Midbrain (tissue), 1 donor: ENCODE data around the gene RABEPK.
"Not testable (repeated sequence)": the region's sequence is repeated elsewhere in the genome, so short reads cannot be mapped to it uniquely, and the experiment has no call there.

Experiments
- DNase-seq: peaks from one replicate; lab custom pipeline; 2025; lab: John Stamatoyannopoulos, UW

Gene RABEPK

DNA sequence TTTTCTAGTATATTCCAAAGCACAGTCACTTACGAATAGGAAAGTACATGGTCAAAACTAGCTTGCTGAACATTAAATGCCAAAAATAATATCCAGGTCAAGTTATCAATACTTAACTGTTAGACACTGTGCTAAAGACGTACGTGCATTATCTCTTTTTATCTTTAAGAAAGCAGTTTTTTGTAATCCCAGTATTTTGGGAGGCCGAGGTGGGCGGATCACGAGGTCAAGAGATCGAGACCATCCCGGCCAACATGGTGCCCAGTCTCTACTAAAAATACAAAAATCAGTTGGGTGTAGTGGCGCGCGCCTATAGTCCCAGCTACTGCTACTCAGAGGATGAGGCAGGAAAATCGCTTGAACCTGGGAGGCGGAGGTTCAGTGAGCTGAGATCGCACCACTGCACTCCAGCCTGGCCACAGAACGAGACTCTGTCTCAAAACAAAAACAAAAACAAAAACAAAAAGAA, 43.5 kb downstream of the RABEPK start:
- DNase-seq = no peak

DNA sequence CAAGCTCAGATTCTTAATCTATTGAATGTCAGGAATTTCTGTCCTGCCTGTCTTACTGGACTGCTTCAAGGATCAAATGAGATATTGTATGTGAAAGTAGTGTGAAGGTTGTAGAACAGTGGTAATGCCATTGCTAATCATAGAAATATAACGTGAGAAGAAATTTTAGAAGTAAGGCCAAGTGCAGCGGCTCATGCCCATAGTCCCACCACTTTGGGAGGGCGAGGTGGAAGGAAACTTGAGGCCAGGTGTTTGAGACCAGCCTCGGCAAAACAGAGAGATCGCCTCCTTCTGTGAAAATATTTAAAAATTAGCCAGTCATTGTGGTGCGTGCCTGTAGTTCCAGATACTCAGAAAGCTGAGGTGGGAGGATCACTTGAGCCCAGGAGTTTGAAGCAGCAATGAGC, 45.9 kb downstream of the RABEPK start:
- no peak for DNase-seq

DNA sequence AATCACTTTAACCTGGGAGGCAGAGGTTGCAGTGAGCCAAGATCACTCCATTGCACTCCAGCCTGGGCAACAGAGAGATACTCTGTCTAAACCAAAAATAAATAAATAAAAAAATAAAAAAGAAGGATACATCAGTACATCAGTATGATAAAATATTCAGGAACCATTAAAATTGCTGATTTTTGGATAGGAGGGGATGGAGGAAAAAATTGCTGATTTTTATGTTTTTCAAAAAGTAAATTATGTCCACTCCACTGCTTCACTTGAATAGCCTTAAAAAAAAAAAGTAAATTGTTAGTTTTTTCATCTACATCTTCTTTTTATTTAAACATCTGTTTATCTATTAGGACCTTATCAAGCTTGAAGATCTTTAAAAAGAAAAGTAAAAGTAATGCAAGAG, 53.9 kb downstream of the RABEPK start:
- no peak for DNase-seq

DNA sequence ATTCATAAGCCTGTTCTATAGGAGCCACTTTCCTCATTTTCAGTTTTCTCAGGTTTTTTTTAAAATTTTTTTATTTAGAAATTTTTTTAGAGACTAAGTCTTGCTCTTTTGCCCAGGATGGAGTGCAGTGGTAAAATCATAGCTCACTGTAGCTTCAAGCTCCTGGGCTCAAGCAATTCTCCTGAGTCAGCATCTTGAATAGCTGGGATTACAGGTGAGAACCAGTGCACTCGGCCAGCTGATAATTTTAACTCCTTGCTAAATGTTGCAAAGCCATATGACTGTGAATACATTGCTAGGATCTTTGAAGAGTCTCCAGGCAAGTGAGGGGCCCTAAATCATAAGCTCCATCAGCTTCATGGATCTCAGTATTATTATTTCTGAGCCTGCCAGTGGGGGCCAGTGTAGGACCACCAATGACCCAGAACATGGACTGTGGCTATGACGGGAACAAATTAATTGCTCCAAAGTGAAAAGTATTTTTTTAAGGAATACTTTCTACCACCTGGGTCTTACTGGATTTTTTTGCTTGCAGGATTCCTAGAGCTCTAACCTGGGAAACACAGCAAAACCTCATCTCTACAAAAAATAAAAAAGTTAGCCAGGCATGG, 55.5 kb downstream of the RABEPK start:
- no peak for DNase-seq

DNA sequence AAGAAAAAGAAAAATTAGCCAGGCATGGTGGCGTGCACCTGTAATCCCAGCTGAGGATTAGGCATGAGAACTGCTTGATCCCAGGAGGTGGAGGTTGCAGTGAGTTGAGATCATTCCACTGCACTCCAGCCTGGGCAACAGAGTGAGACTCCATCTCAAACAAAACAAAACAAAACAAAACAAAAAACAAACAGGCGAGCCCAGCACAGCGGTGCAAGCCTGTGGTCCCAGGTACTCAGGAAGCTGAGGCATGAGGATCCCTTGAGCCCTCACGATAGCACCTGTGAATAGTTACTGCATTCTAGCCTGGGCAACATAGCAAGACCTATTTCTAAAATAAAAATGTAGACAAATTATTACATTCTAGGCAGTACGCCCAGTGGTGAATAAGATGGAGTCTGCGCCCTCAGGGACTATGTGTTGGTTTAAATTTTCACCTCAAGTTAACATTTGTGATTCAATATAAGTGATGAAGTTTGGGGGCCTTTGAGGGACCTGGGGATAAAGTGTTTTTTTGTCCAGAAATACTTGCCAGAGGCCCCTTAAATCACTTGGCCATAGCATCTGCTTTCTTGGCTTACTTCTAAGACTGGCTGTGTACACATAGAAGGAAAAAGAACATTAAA, 57.9 kb downstream of the RABEPK start:
- DNase-seq = no peak

DNA sequence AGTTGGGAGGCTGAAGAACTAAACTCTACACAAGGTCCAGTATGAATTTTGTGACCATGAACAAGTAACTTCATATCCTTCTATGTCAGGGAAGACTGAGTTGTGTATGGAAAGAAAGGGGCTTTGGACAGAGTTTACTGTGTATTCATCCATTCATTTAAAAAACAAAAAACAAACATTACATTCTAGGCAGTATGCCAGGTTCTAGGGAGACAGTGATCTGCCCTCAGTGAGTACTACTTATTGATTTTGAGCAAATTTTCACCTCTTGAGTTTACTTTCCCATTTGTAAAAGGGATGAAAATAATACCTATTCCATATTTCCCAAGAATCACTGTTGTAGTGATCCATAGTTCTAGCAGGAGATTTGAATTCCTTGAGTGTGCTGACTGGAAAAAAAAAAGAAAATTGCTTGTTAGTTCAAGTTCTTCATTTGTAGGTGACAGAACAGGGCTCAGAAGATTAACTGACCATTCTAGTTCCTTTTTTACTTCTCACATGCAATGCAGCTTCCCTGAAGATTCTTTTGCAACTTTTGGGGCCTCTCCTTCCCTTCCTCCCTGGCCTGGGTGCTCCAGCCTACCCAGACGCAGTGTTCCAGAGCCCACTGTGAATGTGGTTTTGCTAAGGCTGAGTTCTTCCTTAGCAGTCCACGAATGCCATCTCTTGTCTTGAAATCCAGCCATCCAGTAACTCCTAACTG, 58.6 kb downstream of the RABEPK start:
- peak; percentile 30 for DNase-seq

DNA sequence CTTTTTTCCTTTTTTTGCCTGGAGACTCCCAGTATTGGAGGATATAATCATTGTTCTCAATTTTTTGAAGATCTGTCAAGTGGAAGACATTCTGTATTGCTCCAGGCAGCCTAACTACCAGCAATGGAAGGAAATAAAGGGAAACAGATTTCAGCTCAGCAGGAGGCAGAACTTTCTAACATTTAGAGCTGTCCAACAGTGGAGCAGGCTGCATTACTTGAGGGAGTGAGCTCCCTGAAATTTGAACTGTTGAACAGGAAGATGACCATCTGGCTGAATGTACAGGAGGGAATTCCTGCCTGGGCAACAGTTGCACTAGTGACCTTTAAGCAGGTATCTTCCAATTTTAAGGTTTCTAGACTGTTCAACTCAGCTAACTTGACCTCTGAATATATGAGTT, 60.2 kb downstream of the RABEPK start:
- no peak for DNase-seq

DNA sequence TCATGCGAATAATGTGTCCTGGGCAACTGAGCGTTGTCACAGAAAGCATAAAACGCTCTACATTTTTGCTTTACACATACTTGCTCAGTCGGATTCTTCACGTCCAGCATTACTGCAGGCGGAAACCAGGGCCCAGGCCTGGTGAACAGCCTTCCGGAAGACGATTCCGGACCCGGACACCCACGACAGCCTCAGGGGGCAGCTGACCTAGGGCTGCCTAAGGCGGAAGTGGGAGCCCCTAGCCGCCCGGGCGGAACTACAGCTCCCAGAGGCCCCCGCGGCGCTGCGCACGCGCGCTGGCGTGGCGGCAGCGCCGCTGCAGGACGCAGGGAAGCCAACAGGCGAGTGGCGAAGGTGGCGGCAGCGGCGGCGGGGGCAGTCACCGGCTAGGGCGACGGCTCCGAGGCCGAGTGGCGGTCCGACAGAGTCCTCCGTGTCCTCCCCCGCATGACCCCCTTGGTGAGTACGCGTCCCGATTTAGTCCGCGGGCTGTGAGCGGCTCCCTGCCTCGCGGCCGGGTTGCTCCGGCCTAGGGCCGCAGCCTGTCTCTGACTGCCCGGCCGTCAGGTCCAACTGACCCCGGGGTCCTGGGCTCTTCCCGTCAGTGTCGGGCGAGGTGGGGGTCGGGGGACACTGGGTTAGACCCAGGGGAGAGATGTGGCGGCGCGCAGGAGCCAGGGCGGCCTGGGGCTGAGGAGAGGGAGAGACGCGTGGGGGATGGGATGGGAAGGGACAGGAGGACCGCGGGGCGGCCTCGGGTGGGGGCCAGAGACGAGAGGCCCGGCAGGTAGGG, 61.4 kb downstream of the RABEPK start, which contains the start of gene GAPVD1:
Gene GAPVD1 (plus strand): TSS at position 326 of the 793 bp plus-strand sequence. CDS start 37,096 bp downstream, outside the sequence.
- peak; percentile 90 for DNase-seq

DNA sequence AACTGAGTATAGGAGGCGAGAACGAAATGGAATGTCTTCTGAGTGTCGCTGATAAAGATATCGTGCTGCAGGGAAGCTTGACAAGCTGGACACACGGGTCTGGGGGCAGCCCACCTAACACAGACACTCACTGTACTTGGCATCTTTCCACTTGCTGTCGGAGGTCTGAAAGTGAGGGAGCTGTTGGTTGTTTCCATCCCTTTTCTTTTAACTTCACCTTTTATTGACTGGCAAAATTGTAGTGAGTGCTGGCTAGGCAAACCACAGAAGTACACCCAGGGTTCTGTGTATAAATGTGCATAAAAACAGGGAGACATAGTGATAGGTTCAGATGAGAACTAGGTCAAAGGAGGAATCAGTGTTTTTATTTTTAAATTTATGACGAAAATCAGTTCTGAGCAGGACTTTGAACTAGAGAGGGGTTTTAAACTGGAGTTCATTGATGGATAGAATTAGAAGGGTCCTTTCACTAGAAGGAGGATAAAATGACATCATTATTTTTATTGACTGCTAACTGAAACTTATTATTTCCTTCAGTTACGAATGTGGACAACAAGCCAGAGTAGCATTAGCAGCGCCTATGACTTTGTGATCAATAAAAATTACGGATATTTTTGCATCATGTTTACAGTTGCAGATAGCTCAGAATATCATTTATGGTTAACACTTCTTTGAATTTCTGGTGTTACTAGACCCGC, 62.1 kb downstream of the RABEPK start:
- no peak for DNase-seq

DNA sequence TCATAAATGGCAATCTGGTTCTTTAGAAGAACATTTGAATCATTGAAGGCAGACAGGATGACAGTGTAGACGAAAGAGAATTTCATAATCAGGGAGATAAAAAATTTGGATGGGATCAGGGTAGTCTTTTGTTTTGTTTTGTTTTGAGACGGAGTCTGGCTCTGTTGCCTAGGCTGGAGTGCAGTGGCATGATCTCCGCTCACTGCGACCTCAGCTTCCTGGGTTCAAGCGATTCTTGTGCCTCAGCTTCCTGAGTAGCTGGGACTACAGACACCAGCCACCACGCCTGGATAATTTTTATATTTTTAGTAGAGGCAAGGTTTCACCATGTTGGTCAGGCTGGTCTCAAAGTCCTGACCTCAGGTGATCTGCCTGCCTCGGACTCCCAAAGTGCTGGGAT, 63.7 kb downstream of the RABEPK start:
- DNase-seq = not testable (repeated sequence)

DNA sequence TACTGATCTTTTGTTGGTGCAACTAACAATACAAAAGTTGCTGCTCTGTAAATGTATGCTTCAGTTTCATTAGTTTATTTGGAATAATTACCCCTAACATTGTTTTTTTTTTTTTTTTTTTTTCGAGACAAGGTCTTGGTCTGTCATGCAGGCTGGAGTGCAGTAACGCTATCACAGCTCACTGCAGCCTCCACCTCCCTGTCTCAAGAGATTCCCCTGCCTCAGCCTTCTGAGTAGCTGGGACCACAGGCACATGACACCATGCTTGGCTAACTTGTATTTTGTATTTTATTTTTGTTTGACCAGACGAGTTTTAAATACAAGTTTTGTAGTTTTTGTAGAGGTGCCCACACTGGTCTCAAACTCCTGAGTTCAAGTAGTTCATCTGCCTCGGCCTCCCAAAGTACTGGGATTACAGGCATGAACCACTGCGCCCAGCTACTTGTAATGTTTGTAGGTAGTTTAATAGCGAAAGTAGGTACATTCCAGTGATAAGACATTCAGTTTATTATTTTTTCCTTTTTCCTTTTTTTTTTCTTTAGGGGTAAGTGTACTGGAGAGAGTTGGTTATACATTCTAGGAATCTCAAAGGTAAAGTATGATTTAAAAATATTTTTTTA, 68.2 kb downstream of the RABEPK start:
- DNase-seq = no peak

DNA sequence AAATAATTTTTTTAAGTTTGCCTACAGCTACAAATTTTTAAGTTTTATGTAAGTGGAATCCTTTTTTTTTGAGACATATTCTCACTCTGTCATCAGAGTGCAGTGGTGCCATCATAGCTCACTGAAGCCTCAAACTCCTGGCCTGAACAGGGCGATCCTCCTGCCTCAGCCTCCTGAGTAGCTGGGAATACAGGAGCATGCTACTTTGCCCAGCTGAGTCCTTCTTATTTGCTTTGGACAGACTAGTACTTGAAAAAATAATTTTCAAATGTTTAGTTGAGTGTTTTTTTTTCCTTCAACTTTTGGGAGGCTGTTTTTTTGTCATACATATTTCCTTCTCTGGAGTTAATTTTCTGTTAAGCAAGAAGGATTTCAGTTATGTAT, 68.7 kb downstream of the RABEPK start:
- no peak for DNase-seq

DNA sequence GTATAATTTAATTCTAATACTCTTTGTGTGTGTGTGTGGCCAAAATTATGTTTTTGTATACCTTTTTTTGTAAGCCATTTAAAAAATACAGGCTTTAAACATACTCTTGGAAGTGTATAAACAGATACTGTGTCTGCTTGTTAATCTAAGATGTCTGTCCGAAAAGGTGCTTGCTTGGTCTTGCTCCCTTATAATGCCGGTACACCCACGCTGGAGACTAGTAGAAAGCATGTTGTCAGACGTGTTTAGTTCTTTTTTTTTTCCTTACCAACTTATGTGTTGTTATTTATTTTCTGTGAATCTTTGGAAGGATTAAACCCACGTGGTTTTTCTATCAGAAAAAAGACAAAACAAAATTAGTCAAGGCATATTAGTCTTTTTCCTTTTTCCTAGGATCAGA, 70.7 kb downstream of the RABEPK start:
- DNase-seq = no peak

DNA sequence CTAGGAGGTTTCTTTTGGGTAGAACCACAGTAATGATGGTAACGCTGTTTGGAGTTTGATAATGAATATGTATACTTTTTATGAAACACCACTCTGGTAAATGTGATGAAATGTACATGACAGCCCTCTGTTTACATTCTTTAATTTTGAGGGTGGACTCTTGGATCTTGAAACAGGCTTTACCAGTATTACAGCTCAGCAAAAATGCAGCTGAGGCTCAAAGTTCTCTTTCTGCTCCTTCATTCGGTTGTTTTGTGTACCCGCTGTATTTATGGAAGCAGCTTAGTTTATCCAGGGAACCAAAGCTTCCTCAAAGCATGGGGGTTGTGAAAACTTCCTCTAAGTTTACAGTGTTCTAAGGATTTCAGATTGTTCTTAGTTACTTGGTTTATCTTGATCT, 72.4 kb downstream of the RABEPK start:
- no peak for DNase-seq

DNA sequence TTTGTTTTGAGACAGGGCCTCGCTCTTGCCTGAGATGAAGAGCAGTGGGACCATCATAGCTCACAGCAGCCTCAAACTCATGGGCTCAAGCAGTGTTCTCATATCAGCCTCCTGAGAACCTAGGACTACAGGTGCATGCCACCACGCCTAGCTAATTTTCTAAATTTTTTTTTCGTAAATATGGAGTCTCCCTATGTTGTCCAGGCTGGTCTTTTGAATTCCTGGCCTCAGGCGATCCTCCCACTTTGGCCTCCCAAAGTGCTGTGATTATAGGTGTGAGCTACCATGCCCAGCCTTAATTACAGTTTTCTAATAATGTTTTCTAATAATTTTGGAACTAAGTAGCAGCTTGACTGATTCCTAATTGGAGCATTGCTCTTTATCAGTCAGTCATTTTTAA, 76.4 kb downstream of the RABEPK start:
- DNase-seq = no peak

DNA sequence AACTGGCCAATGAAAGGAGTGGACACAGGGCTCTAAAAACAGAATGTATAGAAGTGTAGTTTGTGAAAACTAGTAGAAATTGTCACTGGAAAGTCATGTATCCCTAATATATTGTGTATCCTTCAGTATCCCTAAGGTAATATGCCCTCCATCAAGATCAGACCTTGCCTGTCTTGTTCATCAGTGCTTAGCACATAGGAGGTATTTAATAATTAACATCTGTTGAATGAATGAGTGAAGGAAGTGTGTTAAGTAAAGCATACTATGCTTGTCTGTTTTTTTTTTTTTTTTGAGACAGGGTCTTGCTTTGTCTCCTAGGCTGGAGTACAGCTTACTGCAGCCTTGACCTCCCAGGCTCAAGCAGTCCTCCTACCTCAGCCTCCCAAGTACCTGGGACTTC, 77.1 kb downstream of the RABEPK start:
- DNase-seq = no peak

DNA sequence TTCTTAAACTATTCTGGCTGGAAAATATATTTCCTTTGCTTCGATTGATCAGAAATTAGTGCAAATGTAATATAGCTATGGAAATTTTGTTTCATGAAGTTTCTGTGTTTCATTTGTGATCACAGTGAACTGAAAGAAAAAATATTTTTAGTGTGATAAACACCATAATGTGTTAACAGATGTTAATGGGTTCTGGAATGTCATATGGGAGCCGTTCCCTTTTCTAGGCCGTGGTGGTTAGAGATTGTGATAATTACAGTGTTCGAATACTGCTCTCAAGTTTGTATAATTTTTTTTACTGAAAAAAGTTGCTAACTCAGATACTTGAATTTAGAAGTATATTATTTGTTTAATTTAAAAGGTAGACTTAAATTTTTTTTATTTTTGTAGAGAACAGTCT, 80.6 kb downstream of the RABEPK start:
- no peak for DNase-seq
